Mucosa of stomach (tissue), 1 donor: ENCODE measurements around the gene PGBD4.

Experiments used
- H3K27me3 ChIP-seq: one replicate; pipeline ENCODE4 v1.7.0; 2013; ENCODE audit warnings: mild to moderate bottlenecking, low read length; ENCODE audit not compliant: control insufficient read depth, insufficient read depth
- H3K36me3 ChIP-seq: one replicate; pipeline ENCODE4 v1.7.0; 2013; ENCODE audit warnings: low read length; ENCODE audit not compliant: control insufficient read depth, insufficient read depth
- H3K4me1 ChIP-seq: one replicate; pipeline ENCODE4 v1.7.0; 2013; ENCODE audit warnings: mild to moderate bottlenecking, low read length; ENCODE audit not compliant: control insufficient read depth, insufficient read depth
- H3K4me3 ChIP-seq: one replicate; pipeline ENCODE4 v1.7.0; 2013; ENCODE audit warnings: low read length
- H3K9ac ChIP-seq: one replicate; pipeline ENCODE4 v1.7.0; 2013; ENCODE audit warnings: mild to moderate bottlenecking, low read length, moderate library complexity
- H3K9me3 ChIP-seq: one replicate; pipeline ENCODE4 v1.7.0; 2013; ENCODE audit warnings: mild to moderate bottlenecking, low read length, moderate library complexity; ENCODE audit not compliant: control insufficient read depth
- donor health status: Pancreatic carcinoma.

PGBD4 gene

DNA sequence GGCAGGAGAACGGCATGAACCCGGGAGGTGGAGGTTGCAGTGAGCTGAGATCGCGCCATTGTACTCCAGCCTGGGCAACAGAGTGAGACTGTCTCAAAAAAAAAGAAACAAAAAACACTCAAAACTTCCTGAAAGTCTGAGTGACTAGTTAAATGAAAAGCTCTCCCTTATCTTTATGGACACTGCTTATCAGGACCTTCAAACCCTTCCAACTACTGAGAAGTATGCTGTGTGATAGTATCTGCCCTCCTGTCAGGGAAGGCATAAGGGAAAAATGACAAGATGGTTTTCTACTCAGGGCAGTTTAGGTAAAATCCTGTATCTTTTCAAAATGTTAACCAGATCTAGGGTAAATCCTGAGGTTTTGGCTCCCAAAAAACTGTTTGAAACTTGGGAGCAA, 22.0 kb upstream of the PGBD4 start:
- no peak overlapping the region for H3K4me3 ChIP-seq
- no peaks in the 10 kb centered on the region for H3K27me3 ChIP-seq
- H3K9ac ChIP-seq: no peak overlapping the region
- no peaks in the 10 kb centered on the region for H3K9me3 ChIP-seq
- H3K4me1 ChIP-seq: no peaks in the 10 kb centered on the region
- H3K36me3 ChIP-seq: no peaks in the 10 kb centered on the region

DNA sequence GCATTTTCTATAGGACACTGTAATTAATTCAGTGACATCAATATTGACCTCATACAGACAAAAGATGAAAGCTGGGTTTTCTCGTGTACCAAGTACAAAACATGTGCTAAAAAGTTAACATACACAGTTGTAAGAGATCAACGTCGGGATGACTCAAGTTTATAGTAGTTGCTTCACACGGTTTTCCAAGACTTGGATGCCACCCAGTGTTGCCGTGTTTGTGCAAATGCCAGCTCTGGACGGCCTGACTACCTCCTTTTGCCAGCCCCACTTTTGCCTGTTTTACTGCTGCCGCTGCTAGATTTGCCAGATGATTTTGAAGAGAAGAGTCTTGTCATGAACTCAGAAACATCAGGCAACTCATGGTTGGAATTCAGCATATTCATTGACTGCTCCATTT, 17.8 kb upstream of the PGBD4 start:
- Histone ChIP-seq H3K9ac (no peak overlapping the region), H3K4me3 (no peak overlapping the region), H3K4me1 (no peaks in the 10 kb centered on the region), H3K9me3 (no peaks in the 10 kb centered on the region), H3K27me3 (no peaks in the 10 kb centered on the region), H3K36me3 (no peaks in the 10 kb centered on the region)

DNA sequence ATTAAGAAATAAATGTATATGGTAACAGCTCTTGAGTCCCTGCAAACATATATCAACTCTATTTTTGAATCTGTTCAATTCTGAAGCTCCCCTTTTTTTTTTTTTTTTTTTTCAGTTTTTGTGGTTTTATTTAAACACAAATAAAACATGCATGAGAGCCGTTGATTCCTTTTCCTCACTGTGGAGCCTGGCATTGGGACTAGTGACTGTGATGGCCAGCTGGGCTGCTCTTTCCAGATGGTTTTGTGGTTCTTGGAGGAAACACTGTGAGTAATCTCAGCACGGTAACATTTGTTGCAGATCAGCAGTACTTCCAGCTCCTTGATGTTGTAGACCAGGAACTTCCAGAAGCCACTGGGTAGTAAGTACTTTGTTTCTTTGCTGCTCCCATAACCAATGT, 16.1 kb upstream of the PGBD4 start:
- Histone ChIP-seq H3K4me3 (no peak overlapping the region), H3K36me3 (no peaks in the 10 kb centered on the region), H3K27me3 (no peaks in the 10 kb centered on the region), H3K9me3 (no peaks in the 10 kb centered on the region), H3K4me1 (no peaks in the 10 kb centered on the region), H3K9ac (no peak overlapping the region)

DNA sequence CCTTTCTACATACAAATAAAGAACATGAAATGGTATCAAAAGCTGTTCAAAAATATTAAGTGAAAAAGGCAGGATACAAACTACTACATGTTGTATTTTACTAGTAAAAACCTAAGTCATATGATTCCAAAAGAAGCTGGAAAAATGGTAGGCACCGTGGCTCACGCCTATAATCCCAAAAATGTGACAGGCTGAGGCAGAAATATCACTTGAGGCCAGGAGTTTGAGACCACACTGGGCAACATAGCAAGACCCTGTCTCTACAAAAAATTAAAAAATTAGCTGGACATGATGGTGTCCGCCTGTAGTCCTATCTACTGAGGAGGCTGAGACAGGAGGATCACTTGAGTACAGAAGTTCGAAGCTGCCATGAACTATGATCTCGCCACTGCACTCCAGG, 2.0 kb upstream of the PGBD4 start:
- Histone ChIP-seq H3K4me3 (no peak overlapping the region), H3K36me3 (no peaks in the 10 kb centered on the region), H3K9me3 (no peaks in the 10 kb centered on the region), H3K27me3 (no peaks in the 10 kb centered on the region), H3K9ac (no peak overlapping the region), H3K4me1 (no peaks in the 10 kb centered on the region)

DNA sequence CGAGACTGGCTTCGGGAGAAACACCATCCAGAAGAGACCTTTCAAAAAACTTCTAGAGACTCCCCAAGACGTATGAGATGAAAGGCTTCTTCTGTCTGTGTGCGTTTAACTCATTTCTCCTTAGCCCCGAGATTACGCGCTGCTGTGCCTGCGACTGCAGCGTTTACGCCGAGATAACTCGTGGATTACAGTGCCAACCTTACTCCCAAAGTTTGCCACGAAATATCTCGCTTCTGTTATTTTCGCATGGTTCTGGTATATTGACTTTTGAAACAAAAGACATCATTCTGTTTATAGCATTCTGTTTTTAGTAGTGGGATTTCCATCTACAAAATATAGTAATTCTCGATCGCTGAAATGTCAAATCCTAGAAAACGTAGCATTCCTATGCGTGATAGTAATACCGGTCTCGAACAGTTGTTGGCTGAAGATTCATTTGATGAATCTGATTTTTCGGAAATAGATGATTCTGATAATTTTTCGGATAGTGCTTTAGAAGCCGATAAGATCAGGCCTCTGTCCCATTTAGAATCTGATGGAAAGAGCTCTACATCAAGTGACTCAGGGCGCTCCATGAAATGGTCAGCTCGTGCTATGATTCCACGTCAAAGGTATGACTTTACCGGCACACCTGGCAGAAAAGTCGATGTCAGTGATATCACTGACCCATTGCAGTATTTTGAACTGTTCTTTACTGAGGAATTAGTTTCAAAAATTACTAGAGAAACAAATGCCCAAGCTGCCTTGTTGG, 467 bp downstream of the PGBD4 start:
- H3K4me3 ChIP-seq: peak overlapping the region; percentile 44
- peak overlapping the region; percentile 69 for H3K9ac ChIP-seq
- no peaks in the 10 kb centered on the region for H3K4me1 ChIP-seq
- no peaks in the 10 kb centered on the region for H3K27me3 ChIP-seq
- H3K9me3 ChIP-seq: no peaks in the 10 kb centered on the region
- H3K36me3 ChIP-seq: no peaks in the 10 kb centered on the region

DNA sequence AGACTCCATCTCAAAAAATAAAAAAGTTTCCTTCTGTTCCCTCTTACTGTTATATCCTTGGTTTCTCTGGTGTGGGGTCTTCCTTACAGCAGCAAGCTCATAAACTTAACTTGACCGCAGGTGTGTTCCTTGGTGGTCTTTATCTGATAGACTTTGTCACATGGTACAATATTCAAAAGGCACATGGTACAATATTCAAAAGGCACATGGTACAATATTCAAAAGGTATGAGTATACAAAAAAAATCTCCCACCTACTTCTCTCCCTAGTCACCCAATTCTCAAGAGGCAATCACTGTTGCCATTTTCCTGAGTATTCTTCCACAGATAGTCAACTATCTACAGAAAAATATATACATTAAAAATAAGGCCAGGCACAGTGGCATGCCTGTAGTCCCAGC, 4.5 kb downstream of the PGBD4 start:
- Histone ChIP-seq H3K9me3 (no peaks in the 10 kb centered on the region), H3K4me1 (no peaks in the 10 kb centered on the region), H3K27me3 (no peaks in the 10 kb centered on the region), H3K36me3 (no peaks in the 10 kb centered on the region), H3K4me3 (no peak overlapping the region), H3K9ac (no peak overlapping the region)

DNA sequence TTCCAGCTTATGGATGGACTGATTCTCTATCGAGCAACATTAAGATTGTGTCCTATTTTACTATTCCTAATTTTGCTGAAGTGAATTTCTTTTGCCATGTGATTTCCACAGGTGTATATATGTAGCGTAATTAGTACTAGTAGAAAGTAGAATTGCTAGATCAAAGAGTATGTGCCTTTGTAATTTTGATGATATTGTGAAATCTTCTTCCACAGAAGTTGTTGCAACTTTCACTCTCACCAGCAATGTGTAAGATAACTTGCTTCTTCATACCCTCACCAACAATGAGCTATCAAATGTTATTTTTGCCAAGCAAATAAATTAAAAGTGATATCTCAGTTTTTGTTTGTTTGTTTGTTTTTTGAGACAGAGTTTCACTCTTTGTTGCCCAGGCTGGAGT, 5.4 kb downstream of the PGBD4 start:
- no peak overlapping the region for H3K9ac ChIP-seq
- H3K4me3 ChIP-seq: no peak overlapping the region
- no peaks in the 10 kb centered on the region for H3K27me3 ChIP-seq
- no peaks in the 10 kb centered on the region for H3K36me3 ChIP-seq
- no peaks in the 10 kb centered on the region for H3K9me3 ChIP-seq
- no peaks in the 10 kb centered on the region for H3K4me1 ChIP-seq

DNA sequence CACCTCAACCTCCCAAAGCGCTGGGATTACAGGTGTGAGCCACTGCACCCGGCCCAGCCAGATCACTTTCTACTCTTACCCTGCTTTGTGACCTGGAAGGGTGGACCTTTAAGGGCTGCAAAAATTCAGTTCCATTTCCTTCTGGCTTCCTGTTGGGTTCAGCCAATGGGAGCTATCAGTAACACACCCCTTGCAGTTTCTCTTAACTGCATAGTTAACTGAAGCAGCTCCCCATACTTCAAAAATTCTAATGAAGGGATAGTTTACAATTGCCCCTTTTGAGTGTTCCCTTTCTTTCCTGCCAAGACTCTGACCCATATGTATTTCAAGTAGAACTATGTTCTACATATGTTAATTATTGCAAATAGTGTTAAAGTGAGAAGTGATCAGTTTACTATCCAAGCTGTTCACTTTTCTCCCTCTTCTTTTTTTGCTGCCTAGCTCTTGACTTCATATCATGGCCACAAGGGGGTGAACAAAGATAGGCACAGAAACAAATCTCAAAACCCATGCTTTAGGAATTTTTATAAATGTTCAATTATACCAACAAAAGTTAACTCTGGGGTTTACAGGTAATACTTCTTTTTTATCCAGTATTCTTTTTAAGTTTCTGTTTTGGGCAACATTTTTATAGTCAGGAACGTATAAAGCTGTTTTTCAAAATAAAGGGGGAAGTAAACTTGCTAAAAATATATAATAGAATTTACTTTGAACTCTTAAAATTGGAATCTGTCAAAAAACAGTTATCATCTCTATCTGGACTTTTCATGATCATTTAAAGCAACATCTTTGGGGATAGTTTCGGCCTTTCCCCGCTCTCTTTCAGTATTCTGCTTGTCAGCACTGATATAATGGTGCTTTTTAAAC, 8.1 kb downstream of the PGBD4 start:
- no peaks in the 10 kb centered on the region for H3K27me3 ChIP-seq
- no peaks in the 10 kb centered on the region for H3K4me1 ChIP-seq
- H3K4me3 ChIP-seq: no peak overlapping the region
- H3K36me3 ChIP-seq: no peaks in the 10 kb centered on the region
- H3K9ac ChIP-seq: no peak overlapping the region
- H3K9me3 ChIP-seq: no peaks in the 10 kb centered on the region

DNA sequence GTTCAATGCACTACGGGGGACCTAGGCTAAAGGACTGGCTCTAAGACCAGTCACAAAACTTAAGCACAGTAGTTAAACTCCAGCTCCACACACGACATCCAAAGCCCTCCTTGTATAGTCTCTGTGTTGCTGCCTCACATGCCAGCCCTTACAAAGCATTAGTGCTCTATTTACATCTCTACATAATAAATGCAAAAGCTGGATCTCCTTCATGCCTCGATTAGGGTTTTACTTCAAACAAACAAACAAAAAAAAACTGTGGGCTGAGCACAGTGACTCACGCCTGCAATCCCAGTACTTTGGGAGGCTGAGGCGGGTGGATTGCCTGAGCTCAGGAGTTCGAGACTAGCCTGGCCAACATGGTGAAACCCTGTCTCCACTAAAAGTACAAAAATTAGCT, 9.6 kb downstream of the PGBD4 start:
- Histone ChIP-seq H3K4me1 (no peaks in the 10 kb centered on the region), H3K36me3 (no peaks in the 10 kb centered on the region), H3K27me3 (no peaks in the 10 kb centered on the region), H3K9ac (no peak overlapping the region), H3K9me3 (no peaks in the 10 kb centered on the region), H3K4me3 (no peak overlapping the region)

DNA sequence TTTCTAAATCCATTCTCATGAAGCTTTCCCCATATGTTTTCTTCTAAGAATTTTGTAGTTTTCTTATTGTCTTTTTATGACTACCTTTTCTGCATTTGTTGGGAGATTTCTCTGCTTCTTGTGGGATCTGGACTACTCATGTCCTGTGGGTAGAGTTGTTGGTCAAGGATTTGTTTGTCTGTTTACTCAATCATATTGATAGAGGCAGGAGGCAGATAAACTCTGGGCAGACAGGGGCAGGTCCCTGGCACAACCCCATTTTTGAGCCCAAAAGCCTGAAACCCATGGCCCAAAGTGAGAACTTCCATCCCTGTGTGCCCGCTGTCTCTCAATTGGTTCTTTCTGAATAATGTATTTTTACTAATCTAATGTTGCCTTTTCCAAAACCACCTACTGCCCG, 12.3 kb downstream of the PGBD4 start:
- Histone ChIP-seq H3K36me3 (no peaks in the 10 kb centered on the region), H3K4me1 (no peaks in the 10 kb centered on the region), H3K9me3 (no peaks in the 10 kb centered on the region), H3K4me3 (no peak overlapping the region), H3K27me3 (no peaks in the 10 kb centered on the region), H3K9ac (no peak overlapping the region)

DNA sequence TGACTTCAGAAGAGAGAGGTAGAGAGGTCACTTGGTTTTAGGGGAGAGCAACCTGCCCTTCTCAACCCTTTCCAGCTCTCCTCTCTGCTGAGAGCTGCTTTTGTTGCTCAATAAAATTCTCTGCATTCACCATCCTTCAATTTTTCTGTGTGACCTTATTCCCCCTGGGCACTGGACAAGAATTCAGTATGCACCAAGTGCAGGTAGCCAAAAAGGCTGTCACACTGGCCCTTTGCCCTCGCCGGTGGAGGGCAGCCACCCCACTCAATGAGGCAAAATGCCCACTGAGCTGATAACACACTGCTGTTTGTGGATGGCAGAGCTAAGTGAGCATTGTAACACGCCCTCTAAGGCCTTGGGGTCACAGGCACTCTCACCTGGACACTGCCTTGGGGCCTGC, 12.9 kb downstream of the PGBD4 start:
- H3K36me3 ChIP-seq: no peaks in the 10 kb centered on the region
- H3K4me1 ChIP-seq: no peaks in the 10 kb centered on the region
- no peaks in the 10 kb centered on the region for H3K27me3 ChIP-seq
- H3K9ac ChIP-seq: no peak overlapping the region
- no peaks in the 10 kb centered on the region for H3K9me3 ChIP-seq
- H3K4me3 ChIP-seq: no peak overlapping the region

DNA sequence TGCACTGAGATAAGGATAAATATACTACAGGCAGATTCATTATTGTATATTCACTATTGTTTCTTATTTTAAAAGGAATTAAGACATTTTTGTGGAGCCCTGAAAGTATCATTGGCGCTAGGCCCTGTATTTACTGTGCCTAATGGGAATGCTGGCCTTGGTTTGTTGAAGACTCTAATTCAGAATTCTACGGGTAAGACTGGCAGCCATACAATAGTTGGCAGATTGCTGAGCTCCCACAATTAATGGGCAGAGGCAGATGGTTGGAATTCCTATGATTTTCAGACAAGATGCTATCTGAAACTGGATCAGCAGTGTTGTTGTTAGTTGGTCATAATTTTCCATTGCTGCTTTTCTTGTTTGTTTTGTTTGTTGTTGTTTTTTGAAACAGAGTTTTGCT, 14.7 kb downstream of the PGBD4 start:
- H3K27me3 ChIP-seq: no peaks in the 10 kb centered on the region
- no peaks in the 10 kb centered on the region for H3K9me3 ChIP-seq
- H3K36me3 ChIP-seq: no peaks in the 10 kb centered on the region
- no peak overlapping the region for H3K4me3 ChIP-seq
- H3K4me1 ChIP-seq: no peaks in the 10 kb centered on the region
- H3K9ac ChIP-seq: no peak overlapping the region
